ENCODE data around the gene CORO1C.

CORO1C gene

GRCh38 chr12:108649669-108650068 lies 81.6 kb downstream of the CORO1C start:
- Histone ChIP-seq H3K4me1 (ENCODE audit: control insufficient read depth, insufficient read depth, low read length) (no peaks in the 10 kb centered on the region), H3K4me3 (ENCODE audit: insufficient read depth, low read depth, low read length) (no peak overlapping the region), H3K9me3 (ENCODE audit: control insufficient read depth, low read length) (no peaks in the 10 kb centered on the region), H3K27ac (ENCODE audit: insufficient read depth, low read depth, low read length, poor library complexity, severe bottlenecking) (no peak overlapping the region), H3K36me3 (ENCODE audit: control insufficient read depth, insufficient read depth, low read length) (peaks cover 49% of the 10 kb centered on the region), H3K27me3 (ENCODE audit: control insufficient read depth, insufficient read depth, low read length, poor library complexity, severe bottlenecking) (no peaks in the 10 kb centered on the region)
- WGBS, 2 experiments, result 93 to 99% methylated on average over 4 of the region's 4 CpGs

DNA sequence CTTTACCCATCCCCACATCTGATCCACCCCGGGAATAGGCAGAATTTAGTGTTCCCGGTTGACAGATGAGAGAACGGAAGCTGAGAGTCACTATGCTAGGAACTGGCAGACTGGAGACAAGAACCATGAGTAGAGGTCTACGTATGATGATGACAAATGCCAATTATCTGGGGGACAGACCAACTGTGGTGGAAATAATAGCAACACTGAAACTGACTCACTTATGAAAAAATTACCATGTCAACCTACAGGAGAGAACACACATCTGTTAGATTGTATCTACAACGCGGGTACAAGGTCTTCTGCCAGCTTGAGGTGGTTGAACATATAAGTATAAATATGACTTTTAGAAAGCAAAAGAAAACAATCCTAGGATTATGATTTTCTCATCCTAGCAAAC lies 82.2 kb downstream of the CORO1C start:
- no peaks in the 10 kb centered on the region for H3K4me1 ChIP-seq (ENCODE audit: control insufficient read depth, insufficient read depth, low read length)
- 92 to 93% methylated on average over 4 to 6 of the region's 6 CpGs for WGBS, 2 experiments
- H3K27me3 ChIP-seq (ENCODE audit: control insufficient read depth, insufficient read depth, low read length, poor library complexity, severe bottlenecking), result no peaks in the 10 kb centered on the region
- no peaks in the 10 kb centered on the region for H3K9me3 ChIP-seq (ENCODE audit: control insufficient read depth, low read length)
- H3K36me3 ChIP-seq (ENCODE audit: control insufficient read depth, insufficient read depth, low read length), result peaks cover 49% of the 10 kb centered on the region
- H3K27ac ChIP-seq (ENCODE audit: insufficient read depth, low read depth, low read length, poor library complexity, severe bottlenecking), result no peak overlapping the region
- no peak overlapping the region for H3K4me3 ChIP-seq (ENCODE audit: insufficient read depth, low read depth, low read length)

DNA sequence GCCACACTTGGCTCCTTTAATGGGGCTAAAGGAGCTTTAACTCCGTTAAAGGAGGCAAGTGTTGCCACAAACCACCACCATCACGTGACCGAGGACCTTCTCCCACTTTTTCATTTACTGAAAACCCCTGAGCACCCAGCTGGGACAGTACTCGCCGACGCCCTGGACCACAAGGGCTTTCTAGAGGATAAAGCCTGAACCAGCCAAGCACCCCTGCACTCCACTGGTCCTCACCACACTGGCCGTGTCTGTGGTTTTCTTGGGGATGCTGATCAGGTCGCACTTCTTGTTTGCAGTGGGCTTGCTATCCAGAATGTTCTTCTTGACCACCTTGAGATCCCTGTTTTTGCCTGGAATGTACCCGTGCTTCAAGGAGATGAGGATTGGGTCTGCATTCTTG lies 82.9 kb downstream of the CORO1C start:
- Histone ChIP-seq H3K4me3 (ENCODE audit: insufficient read depth, low read depth, low read length) (no peak overlapping the region), H3K4me1 (ENCODE audit: control insufficient read depth, insufficient read depth, low read length) (no peaks in the 10 kb centered on the region), H3K27me3 (ENCODE audit: control insufficient read depth, insufficient read depth, low read length, poor library complexity, severe bottlenecking) (no peaks in the 10 kb centered on the region), H3K9me3 (ENCODE audit: control insufficient read depth, low read length) (no peaks in the 10 kb centered on the region), H3K36me3 (ENCODE audit: control insufficient read depth, insufficient read depth, low read length) (peaks cover 49% of the 10 kb centered on the region), H3K27ac (ENCODE audit: insufficient read depth, low read depth, low read length, poor library complexity, severe bottlenecking) (no peak overlapping the region)
- 96% methylated on average over 9 of the region's 9 CpGs for WGBS, 2 experiments

DNA sequence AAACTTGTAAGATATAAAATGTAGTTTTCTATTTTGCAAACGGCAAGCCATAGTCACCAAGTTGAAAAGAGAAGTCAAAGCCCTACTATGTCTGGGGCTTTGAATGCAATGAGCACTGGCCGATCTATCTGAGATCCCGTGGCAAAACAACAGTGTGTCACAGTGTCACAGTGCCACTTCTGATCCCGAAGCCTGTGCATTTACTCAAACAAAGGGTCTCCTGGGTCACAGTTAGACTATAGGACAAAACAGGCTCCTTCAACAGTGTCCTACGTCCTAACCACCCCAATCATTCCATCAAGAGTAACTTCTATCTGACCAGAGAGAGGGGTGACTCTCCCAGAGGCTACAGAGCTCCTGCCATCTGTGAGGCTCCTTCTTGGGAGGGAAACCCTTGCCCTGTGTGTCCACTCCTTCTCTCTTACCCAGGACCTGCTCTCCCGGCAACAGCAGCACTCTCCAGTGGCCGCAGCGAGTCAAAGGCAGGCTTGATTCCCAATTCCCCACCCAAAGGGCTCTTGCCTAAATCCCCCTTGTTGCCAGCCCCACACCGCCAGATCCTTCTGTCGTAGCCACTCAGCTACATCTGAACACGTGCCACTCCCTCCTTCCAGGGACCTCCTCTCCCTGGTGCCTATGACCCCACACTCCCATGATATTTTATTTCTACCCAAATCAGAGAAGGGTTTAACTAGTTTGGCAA lies 83.6 kb downstream of the CORO1C start:
- H3K27me3 ChIP-seq (ENCODE audit: control insufficient read depth, insufficient read depth, low read length, poor library complexity, severe bottlenecking), result no peaks in the 10 kb centered on the region
- no peak overlapping the region for H3K4me3 ChIP-seq (ENCODE audit: insufficient read depth, low read depth, low read length)
- H3K36me3 ChIP-seq (ENCODE audit: control insufficient read depth, insufficient read depth, low read length), result peaks cover 46% of the 10 kb centered on the region
- no peaks in the 10 kb centered on the region for H3K4me1 ChIP-seq (ENCODE audit: control insufficient read depth, insufficient read depth, low read length)
- WGBS, 2 experiments, result 89 to 93% methylated on average over 11 of the region's 11 CpGs
- no peak overlapping the region for H3K27ac ChIP-seq (ENCODE audit: insufficient read depth, low read depth, low read length, poor library complexity, severe bottlenecking)
- H3K9me3 ChIP-seq (ENCODE audit: control insufficient read depth, low read length), result no peaks in the 10 kb centered on the region

DNA sequence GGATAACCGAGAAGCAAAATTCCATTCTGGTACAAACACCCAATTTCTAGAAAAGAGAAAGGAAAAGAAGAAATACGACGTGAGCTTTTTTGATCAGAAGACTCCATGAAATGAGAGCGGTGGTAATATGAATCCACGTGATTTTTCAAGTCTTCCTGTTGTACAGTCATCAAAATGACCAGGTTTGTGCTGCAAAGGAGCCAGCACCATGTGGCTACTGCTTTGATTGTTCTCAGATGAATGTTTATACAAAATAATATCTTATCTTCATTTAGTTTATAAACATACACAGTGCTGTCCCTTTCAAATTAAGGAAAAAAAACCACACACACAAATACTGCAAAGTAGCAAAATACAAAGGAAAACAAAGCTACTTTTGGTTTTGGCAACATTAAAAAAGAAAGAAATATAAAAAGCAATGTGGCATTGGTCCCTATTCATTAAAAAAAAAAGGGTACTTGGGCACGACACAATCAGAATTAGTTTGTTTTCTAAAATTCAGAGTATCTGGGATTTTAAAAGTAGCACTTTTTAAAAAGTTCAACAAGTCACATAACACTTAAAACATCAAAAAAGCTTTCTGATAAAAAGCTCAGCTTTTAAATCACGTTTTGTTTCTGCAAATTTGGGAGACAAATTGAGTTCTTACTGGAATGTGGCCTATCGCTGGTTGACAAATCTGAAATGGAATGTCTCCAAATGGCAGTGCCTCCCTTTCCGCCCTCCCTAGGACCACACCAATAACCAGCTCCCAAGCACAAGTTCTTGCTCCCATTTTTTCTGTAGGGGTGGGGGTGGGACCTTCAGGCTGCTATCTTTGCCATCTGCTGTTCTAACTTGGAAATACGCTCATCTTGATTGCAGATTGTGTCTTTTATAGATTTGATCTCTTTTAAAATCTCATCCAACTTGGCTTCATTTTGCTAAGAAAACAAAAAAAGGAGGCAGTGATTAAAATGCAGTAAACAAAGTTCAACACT lies 84.4 kb downstream of the CORO1C start:
- Histone ChIP-seq H3K36me3 (ENCODE audit: control insufficient read depth, insufficient read depth, low read length) (peaks cover 39% of the 10 kb centered on the region), H3K4me3 (ENCODE audit: insufficient read depth, low read depth, low read length) (no peak overlapping the region), H3K9me3 (ENCODE audit: control insufficient read depth, low read length) (no peaks in the 10 kb centered on the region), H3K4me1 (ENCODE audit: control insufficient read depth, insufficient read depth, low read length) (peaks cover 4% of the 10 kb centered on the region), H3K27me3 (ENCODE audit: control insufficient read depth, insufficient read depth, low read length, poor library complexity, severe bottlenecking) (no peaks in the 10 kb centered on the region), H3K27ac (ENCODE audit: insufficient read depth, low read depth, low read length, poor library complexity, severe bottlenecking) (no peak overlapping the region)
- 97% methylated on average over 9 to 10 of the region's 10 CpGs for WGBS, 2 experiments

DNA sequence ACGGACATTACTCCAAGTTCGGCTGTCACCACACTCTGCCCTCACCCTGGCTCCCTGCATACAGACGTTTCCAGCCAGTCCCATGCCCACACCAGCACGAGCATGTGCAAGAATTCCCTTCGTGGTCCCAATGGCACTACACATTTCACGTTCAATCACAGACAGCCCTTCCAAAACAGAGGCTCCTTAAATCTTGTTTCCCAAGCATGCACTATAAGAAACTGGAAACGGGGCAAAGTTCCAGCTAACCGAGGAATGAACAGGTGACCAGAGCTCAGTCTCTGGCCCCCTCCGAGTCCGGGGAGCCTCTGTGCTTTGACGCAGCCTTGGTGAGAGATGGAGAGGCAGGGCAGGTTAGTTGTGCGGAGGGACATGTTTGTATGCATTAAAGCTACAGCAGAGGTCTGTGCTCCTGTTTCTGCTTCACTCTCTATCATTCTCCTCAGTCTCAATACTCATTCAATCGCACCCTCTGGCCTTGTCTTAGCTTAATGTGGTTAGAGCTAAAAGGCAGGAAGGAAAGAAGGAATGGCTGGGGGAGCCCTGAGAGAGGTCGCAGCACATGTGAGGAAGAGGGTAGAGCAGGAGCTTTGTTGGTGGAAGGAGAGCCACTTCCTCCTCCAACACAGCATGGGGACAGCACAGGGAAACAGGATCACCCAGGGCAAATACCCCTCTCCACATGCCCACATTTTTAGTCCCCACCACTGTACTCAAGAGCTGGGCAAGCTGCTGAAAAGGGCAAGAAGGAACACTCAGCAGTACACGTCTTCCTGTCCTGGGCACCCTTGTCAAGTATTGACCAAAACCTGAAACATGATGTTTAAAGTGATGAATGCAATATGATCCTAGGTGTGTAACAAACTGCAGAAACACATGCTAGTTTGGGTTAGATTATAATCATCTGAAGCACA lies 85.4 kb downstream of the CORO1C start:
- Histone ChIP-seq H3K9me3 (ENCODE audit: control insufficient read depth, low read length) (no peaks in the 10 kb centered on the region), H3K27me3 (ENCODE audit: control insufficient read depth, insufficient read depth, low read length, poor library complexity, severe bottlenecking) (no peaks in the 10 kb centered on the region), H3K27ac (ENCODE audit: insufficient read depth, low read depth, low read length, poor library complexity, severe bottlenecking) (no peak overlapping the region), H3K4me1 (ENCODE audit: control insufficient read depth, insufficient read depth, low read length) (peaks cover 8% of the 10 kb centered on the region), H3K4me3 (ENCODE audit: insufficient read depth, low read depth, low read length) (no peak overlapping the region), H3K36me3 (ENCODE audit: control insufficient read depth, insufficient read depth, low read length) (peaks cover 30% of the 10 kb centered on the region)
- WGBS, 2 experiments, result 95 to 97% methylated on average over 14 to 15 of the region's 15 CpGs

DNA sequence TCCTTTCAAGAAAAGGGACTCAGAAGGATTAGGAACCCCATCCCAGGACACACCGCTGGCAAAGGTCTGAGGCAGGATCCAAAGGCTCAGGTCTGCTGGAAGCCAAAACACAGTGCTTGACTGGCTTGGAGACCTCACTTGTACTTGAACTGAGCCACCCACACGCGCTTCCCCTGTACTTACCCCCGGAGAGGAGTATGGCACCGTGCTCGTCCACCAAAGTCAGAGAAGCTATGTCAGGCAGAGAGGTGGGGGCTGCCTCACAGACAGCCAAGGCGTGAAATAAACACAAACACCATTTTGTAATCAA lies 86.6 kb downstream of the CORO1C start:
- peaks cover 10% of the 10 kb centered on the region for H3K4me1 ChIP-seq (ENCODE audit: control insufficient read depth, insufficient read depth, low read length)
- no peaks in the 10 kb centered on the region for H3K27me3 ChIP-seq (ENCODE audit: control insufficient read depth, insufficient read depth, low read length, poor library complexity, severe bottlenecking)
- WGBS, 2 experiments, result 94 to 95% methylated on average over 7 of the region's 7 CpGs

DNA sequence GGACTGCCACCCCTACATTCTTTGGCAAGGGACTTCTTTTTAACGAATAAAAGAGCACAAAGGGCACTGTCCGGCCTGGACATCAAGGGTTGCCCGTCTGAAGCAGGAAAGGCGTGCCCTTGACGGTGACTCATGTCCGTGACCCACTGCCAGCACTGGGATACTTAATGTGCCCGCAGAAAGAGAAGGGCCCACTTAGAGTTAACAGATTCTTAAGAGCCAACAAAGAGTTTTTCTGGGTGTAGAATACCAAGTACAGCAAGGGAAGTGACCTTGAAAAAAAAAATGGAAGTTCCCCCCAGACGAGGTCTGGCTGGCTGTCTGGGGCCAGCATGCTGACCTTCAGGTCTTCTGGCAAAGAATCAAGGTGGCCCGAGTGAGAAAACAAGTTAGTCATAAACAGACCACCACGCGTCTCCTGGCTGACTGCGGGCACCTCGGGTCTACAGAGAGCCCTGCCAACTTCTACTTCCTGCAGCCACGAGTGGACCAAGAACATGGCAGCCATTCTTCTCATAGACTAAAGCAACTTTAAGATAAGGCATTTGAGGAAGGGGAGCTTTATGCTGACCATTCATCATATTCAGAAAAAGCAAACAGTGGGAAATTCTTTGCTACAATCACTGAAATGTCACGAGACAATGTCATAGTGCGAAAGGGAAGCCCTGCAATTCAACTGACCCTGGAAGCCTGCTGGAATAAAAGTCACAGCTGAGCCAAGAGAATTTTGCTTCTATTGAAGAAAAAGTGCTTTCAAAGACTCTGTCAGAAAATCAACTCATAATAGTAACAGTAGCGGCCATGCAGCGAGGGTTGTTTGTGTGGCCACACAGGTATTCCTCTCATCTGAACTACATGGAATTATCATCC lies 87.1 kb downstream of the CORO1C start:
- H3K4me1 ChIP-seq (ENCODE audit: control insufficient read depth, insufficient read depth, low read length), result peaks cover 16% of the 10 kb centered on the region
- H3K27ac ChIP-seq (ENCODE audit: insufficient read depth, low read depth, low read length, poor library complexity, severe bottlenecking), result no peak overlapping the region
- no peak overlapping the region for H3K4me3 ChIP-seq (ENCODE audit: insufficient read depth, low read depth, low read length)
- no peaks in the 10 kb centered on the region for H3K9me3 ChIP-seq (ENCODE audit: control insufficient read depth, low read length)
- whole genome bisulfite sequencing, 2 experiments, result 92 to 93% methylated on average over 18 of the region's 18 CpGs
- H3K27me3 ChIP-seq (ENCODE audit: control insufficient read depth, insufficient read depth, low read length, poor library complexity, severe bottlenecking), result no peaks in the 10 kb centered on the region
- H3K36me3 ChIP-seq (ENCODE audit: control insufficient read depth, insufficient read depth, low read length), result peaks cover 27% of the 10 kb centered on the region

More for the DNA sequence above, 86.6 kb downstream of the CORO1C start:
- H3K36me3 ChIP-seq (ENCODE audit: control insufficient read depth, insufficient read depth, low read length), result peaks cover 27% of the 10 kb centered on the region
- no peaks in the 10 kb centered on the region for H3K9me3 ChIP-seq (ENCODE audit: control insufficient read depth, low read length)
- no peak overlapping the region for H3K4me3 ChIP-seq (ENCODE audit: insufficient read depth, low read depth, low read length)
- no peak overlapping the region for H3K27ac ChIP-seq (ENCODE audit: insufficient read depth, low read depth, low read length, poor library complexity, severe bottlenecking)

DNA sequence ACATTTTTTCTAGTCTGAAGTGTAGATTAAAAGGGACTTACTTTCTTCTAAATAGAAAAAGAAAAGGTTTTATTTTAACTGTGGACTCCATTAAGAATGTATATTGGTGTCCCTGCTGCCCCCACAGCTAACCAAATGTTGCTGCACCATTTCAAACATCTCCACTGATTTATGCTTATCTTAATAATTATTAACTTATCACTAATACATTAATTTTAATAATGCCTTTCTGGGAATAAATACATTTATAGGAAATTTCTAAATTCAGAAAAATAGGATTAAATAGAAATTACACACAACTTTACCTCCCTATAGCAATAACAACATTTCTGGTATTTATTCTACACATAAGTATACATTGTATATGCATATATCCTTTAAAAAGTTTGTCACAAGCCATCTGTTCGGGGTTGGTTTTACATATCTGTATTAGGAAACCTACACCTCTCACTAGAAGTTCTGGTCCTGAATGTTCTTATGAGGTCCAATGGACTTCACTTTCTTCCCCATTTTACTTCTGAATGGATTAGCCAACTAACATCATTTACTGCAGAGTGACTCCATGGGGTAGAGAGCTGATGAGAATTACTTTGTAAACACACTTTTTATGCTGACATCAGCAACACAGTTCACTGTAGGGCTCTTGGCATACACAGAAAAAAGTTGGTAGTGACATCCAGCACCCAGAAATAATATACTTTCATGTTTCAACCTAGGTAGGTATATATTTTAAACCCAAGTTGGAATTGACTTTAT lies 88.2 kb downstream of the CORO1C start:
- Histone ChIP-seq H3K4me1 (ENCODE audit: control insufficient read depth, insufficient read depth, low read length) (peaks cover 27% of the 10 kb centered on the region), H3K27me3 (ENCODE audit: control insufficient read depth, insufficient read depth, low read length, poor library complexity, severe bottlenecking) (no peaks in the 10 kb centered on the region), H3K36me3 (ENCODE audit: control insufficient read depth, insufficient read depth, low read length) (peaks cover 16% of the 10 kb centered on the region), H3K4me3 (ENCODE audit: insufficient read depth, low read depth, low read length) (no peak overlapping the region), H3K9me3 (ENCODE audit: control insufficient read depth, low read length) (no peaks in the 10 kb centered on the region), H3K27ac (ENCODE audit: insufficient read depth, low read depth, low read length, poor library complexity, severe bottlenecking) (no peak overlapping the region)
- WGBS, 2 experiments, result 100% methylated on average over 1 of the region's 1 CpG

Measured in ectodermal cell (in vitro differentiated cells).